GM18519 (cell line): Measurements from ENCODE around the gene TNNC2.
"Not testable (repeated sequence)": the region's sequence is repeated elsewhere in the genome, so short reads cannot be mapped to it uniquely, and the experiment has no call there.

Experiments used
- ATAC-seq: cut with Tn5 transposase; IDR thresholded peaks from one replicate; pipeline ENCODE4 v1.9.1; 2021; ENCODE audit warnings: mild to moderate bottlenecking, moderate library complexity; ENCODE audit not compliant: unreplicated experiment, low FRiP score

The TNNC2 gene

DNA sequence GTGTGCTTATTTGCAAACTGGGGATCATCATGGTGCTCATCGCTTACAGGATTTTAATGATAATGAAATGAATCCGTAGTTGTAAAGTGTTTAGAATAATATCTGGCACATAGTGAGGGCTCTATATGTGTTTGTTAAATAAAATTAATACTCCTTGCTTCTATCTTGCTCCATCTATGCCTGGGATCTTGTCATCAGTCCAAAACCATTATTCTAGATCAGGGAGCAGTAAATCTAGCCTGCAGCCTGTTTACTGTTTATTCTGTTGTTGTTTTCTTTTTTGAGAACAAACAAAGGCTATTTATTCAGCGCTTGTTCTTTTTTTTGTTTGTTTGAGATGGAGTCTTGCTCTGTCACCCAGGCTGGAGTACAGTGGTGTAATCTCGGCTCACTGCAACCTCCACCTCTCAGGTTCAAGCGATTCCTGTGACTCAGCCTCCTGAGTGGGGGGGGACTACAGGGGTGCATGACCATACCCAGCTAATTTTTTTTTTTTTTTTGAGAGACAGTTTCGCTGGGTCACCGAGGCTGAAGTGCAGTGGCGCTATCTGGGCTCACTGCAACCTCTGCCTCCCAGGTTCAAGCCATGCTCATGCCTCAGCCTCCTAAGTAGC, 22.0 kb upstream of the TNNC2 start:
- no peak for ATAC-seq

DNA sequence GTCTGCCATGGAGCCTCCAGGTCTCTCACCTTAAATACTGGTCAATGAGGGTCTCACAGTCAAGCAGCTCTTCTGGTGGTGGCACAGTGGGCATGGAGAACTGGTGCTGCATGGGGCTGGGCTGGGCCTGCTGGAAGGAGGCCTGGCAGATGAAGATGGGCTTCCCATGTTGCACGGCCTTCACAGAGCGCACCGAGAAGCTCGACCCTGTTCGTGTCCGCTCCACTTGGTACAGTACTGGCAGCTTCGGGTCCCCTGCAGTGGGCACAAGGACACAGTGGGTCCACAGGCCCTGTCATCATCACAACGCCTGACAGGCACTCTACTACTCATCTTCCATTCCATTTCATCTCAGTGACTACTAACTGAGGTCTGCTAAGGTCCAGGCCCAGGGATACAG, 21.3 kb upstream of the TNNC2 start:
- ATAC-seq = no peak

DNA sequence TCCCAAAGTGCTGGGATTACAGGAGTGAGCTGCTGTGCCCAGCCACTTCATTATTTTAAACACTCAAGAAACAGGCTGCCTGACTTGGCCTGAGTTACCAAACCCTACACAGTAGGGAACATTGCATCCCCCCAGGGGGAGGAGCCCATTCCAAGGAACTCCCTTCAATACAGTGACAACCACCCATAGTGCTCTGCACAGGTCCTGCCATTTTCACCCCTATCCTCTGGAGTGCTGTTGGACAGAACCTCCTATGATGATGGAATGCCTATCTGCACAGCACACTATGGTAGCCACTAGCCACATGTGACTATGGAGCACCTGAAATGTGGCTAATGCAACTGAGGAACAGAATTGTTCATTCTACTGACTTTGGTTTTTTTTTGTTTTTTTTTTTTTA, 18.3 kb upstream of the TNNC2 start:
- no peak for ATAC-seq

DNA sequence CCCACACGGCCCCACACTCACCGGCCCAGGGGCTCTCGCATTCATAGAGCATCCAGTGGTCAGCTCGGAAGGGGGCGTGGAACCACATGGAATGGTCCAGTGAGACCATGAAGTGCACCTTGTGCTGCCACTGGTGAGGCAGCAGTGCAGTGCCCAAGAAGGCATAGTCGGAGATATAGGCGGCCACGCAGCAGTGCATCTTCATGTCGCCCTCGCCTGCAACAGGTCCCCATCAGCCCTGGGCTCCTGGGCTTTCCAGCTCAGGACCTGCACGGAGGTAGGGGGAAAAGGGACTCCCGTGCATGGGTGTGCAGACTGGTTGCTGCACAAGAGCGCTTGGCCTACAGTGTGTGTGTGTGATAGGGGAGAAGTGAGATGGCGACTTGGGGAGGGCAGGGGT, 16.4 kb upstream of the TNNC2 start:
- no peak for ATAC-seq

DNA sequence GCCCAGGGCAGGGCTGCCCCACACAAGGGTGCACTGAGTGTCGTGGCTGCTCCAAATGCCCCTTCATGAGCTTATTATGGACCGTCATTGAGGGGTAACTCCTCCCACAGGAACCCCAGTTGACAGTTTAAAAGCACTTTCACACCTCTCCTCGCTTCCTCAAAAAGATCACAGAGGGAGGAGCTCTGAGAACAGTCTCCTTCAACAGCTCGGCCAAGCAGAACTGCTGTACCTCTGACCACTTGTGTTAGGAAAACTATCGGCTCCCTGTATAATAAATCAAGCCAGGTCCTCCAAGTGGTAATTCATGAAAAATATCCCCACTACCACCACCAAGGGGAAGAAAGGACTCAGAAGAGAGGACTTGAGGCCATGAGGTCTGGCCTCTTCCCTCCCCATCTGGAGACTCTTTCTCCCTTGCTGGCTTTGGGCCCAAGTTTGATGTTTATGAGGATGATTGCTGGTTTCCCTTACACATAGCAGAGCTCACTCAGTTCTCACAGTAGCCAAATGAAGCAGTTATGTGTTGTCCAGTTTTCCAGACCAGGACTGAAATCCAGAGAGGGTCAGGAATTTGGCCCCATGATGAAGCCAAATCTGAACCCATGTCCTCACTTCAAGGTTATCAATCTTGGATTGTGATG, 15.2 kb upstream of the TNNC2 start:
- ATAC-seq = no peak

DNA sequence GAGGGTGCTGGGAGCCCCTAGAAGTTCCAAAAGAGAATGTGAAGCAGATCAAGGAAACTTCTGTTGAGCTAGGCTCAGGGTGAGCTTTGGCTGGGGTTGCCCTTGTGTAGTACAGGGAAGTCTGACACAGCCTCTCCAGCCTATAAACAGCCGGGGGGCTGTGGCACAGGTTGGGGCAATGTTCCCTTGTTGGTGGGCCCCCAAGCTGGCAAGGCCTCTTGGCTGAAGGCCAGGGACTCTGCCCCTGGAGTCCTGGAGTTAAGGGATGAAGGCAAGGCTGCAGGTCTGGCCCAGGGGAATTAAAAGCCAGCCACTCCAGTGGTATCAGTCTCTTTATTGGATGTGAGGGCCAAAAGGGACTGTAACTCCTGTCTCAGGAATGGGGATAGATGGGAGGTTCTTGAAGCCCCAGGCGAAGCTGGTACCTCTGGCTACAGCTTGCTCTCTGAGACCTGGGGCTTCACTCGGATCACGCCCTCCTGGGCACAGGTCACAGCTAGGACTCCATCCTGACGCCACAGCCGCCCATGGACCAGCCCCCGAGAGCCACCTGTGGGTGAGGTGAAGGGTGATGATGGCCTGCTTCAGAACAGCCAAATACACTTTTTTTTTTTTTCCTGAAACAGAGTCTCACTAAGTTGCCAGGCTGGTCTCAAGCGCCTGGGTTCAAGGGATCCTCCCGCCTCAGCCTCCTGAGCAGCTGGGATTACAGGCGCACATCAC, 14.5 kb upstream of the TNNC2 start:
- ATAC-seq = no peak

DNA sequence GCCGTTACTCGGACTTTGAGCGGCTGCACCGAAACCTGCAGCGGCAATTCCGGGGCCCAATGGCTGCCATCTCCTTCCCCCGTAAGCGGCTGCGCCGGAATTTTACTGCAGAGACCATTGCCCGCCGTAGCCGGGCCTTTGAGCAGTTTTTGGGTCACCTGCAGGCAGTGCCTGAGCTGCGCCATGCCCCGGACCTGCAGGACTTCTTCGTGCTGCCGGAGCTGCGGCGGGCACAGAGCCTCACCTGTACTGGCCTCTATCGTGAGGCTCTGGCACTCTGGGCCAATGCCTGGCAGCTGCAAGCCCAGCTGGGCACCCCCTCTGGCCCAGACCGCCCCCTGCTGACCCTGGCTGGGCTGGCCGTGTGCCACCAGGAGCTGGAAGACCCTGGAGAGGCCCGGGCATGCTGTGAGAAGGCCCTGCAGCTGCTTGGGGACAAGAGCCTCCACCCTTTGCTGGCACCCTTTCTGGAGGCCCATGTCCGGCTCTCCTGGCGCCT, 13.6 kb upstream of the TNNC2 start:
- no peak for ATAC-seq

DNA sequence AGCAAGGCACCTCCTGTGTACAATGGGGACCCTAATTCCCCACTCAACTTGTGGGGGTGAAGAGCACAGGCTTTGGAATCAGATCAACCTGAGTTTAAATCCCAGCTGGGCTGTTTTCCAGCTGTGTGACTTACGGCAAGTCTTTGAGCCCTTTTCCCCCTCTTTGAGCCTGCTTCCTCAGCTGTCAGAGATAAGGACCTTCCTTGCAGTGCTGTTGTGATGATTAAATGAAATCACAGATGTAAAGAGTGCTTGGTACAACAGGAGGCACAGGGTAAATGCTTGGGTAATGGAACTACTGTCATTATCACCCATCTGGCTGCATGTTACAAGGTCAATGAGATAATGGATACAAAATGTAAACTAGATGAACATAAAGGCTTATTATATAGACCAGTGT, 9.7 kb upstream of the TNNC2 start:
- no peak for ATAC-seq

DNA sequence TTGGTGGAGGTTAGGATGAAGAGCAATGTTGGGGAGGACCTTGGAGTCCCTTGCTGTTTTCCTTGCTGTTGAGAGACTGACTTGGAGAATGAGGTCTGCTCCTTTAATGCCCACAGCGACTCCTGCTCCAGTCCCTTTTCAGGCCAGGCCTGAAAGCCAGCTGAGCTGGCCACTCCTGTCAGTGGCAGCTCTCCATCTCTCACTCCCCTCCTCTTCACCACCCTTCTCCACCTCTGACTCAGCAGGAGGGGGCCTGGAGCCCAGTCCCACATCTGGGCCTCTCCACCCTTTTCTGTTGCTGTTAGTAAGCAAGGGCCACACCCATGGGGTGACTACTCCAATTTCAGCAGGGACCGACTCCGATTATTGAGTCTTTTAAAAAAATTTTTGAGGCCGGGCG, 8.7 kb upstream of the TNNC2 start:
- ATAC-seq = no peak

DNA sequence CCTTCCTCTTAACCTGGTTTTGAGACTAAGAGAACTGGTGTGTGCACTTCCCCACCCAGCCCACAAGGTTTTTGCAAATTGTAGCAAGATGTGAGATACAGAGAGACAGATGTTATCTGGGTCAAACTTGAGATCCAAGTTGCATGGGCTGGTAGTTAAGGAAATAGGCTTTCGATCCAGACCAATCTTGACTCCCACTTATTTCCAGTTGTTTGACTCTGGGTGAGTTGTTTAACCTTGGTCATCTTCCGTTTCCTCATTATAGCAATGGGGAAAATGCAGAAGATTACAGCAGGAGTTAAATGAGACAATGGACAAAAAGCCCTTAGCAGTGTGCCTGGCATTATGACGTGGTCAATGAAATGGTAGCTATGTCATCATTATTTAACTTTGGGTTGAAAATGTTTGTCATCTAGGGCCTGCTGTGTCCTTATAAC, 8.2 kb upstream of the TNNC2 start:
- ATAC-seq = no peak

DNA sequence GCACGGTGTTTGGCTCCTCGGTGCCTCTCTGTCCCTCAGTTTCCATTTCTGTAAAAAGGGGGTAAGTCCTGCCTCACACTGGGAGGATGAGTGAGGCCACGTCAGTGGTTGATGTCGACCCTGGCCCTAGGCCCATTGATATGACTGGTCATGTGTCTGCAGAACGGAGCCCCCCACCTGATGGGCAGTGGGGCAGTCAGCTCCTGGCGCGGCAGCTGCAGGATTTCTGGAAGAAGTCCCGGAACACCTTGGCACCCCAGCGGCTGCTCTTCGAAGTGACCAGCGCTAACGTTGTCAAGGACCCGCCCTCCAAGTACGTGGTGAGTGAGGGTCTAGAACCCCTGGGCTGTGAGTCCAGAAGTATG, 7.7 kb upstream of the TNNC2 start:
- no peak for ATAC-seq

DNA sequence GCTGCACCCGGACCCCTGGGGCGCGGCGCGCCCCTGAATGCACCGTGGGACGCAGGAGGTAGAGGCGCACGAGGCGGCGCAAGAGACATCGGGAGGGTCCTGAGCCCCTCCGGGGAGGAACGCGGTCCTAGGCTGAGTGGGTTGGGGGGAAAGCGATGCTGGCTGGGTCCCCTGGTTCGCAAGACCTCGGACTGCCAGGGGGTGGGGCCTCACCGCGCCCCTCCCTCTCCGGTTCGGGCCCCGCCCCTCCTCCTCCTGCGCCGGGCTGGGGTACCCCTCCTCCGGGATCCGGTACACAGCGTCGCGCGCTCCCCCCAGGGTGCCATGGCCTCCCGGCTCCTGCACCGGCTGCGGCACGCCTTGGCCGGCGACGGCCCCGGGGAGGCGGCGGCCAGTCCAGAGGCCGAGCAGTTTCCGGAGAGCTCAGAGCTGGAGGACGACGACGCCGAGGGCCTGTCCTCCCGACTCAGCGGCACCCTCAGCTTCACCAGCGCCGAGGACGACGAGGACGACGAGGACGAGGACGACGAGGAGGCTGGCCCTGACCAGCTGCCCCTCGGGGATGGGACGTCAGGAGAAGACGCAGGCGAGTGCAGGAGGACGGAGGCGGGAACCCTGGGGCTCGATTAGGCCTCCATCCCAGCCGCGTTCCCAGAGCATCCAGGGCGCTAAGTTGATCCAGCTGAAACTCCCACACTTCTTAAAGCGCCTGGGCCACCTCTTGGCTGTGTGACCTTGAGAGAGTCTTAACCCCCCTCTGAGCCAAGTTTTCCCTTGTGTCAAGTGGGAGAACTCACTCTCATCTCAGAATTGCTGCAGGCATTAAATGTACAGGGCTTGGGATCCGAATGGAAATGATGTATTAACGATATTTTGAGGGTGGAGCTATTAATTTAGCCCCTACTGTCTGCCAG, 7.0 kb upstream of the TNNC2 start:
- no peak for ATAC-seq

DNA sequence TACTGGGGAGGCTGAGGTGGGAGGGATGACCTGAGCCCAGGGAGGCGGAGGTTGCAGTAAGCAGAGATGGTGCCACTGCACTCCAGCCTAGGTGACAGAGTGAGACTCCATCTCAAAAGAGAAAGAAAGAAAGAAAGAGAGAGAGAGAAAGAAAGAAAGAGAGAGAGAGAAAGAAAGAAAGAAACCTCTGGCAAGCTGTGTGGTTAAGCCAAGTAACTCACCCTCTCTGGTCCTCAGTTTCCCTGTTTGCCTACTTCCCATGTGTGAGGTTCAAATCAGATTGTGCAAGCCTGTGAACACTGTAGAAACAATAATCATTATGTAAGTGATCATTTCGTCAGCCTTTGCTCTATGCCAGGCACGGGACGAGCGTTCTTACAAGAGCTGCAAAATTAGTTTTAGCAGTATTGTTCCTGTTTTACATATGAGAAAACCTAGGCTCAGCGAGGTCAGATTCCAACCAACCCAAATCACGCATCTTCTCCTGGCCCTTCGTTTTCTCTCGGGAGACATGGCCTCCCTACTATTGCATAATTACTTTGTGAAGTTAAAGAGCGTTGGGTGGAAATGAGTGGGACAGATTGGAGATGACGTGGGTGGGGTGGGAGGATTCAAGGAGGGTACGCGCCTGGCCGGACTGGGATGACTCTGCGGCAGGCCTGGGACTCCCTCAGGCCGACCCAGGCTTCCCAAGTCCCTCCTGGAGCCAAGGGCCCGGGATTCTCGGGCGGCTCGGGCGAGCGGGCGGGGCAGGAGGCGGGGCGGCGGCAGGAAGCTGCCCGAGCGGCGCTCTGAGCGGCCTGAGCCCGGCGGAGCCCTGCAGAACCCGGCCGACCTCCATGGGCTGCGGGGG, 6.1 kb upstream of the TNNC2 start, which contains the start of gene SNX21:
SNX21 (plus strand) TSS at position 770 of the 853 bp plus-strand sequence. CDS start 121 bp downstream, outside the sequence.
- ATAC-seq = no peak

DNA sequence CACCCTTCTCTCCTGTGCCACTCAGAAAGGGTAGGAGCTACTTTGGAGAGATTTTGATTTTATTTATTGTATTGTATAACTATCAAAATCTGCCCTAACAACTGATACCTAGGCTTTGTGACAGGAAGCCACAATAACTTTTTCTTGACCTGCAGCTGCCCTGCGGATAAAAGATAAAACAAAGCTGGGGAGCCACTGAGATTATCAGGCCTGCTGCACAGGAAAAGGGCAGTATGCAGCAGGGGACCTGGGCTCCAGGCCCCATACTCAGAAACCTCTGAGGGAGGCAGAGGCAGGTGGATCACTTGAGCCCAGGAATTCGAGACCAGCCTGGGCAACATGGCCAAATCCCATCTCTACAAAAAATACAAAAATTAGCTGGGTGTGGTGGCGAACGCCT, 5.5 kb upstream of the TNNC2 start:
- no peak for ATAC-seq

DNA sequence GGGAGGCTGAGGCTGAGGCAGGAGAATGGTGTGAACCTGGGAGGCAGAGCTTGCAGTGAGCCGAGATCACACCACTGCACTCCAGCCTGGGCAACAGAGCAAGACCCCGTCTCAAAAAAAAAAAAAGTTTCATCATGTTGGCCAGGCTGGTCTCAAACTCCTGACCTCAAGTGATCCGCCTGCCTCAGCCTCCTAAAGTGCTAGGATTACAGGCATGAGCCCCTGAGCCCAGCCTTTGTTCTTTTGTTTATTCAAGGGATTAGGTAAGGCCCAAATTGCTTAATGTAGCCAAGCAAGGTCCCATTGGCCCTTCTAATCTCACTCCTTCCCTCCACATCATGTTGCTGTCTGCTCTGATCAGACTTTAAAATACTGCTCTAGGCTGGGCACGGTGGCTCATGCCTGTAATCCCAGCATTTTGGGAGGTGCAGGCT, 2.6 kb upstream of the TNNC2 start:
- not testable (repeated sequence) for ATAC-seq

DNA sequence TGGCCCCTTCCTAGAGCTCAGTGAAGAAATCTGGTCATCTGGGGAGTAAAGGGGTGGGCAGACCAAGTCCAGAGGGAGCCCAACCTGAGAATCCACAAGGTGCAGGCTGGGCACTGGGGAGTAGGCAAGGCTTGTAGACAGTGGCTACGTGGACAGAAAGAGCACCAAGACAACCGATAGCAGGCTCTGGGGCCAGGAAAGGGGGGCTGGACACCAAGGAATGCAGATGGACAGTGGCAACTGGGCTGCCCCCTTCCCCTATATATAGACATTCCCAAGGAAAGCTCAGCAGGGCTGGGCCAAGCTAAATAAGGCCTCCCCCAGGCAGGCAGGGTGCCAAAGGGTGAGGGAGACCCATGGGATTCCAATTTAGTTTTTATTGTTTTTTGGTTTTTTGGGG, 1.5 kb upstream of the TNNC2 start:
- ATAC-seq = no peak

DNA sequence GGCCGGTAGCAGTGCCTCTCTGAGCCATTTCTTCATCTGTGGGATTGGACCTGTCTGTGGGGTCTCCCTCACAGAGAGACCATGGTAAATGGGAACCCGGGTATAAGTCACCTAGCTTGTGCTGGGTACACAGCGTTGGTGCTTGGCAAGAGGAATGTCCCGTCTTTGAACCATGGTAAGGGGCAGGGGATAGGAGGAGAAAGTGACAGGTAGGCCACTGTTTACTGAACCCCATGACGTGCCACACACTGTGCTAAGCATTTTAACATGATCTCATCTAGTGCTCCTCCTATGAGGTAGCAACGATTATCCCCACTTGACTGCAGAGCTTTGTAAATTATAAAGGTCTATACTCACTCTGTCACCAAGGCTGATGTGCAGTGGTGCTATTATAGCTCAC, 600 bp upstream of the TNNC2 start:
- no peak for ATAC-seq

DNA sequence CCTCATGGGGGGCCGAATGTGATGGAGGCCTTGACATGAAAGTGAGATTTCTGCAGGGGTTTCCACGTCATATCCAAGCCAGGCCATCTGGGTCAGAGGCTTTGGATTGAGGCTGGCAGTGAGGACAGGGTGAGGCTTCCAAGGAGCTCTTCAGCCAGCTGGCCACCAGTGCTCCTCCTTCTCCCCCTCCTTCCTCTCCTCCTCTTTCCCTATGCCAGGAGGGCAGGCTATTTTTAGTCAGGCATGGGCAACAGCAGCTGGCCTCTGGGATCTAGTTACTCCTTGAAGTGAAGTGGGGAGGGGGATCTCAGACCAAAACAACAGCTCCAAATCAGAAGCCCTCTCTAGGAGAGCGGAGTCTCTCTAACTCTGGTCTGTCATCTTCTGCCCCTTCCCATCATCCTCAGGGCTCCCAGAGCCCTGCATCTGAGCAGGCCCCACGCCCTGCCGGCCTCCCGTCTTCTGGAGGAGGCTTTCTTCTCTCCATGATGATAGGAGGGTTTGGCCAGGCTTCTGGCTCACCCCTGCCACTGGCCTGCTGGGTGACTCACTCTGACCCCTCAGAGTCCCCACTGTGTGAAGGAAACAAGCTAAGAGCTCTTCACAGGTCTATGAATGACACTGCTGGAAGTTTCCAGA, 612 bp downstream of the TNNC2 start:
- no peak for ATAC-seq
